OCI-LY3 (cell line): ENCODE results near the gene ZXDC.

ENCODE experiments used
- CTCF ChIP-seq: fragments of 200-600, 300-600 bp; sonication (generic); IDR thresholded peaks from 2 replicates; pipeline ENCODE4 v1.5.1; 2014; ENCODE audit warnings: antibody characterized with exemption, low read length, low read depth
- EZH2phosphoT487 ChIP-seq: fragments of 200-600 bp; shearing (Covaris generic); IDR thresholded peaks from 2 replicates; pipeline ENCODE4 v1.6.1; 2018; ENCODE audit warnings: antibody characterized with exemption, mixed run types, low read depth

GRCh38 chr3:126495786-126496185 is 20.1 kb upstream of the ZXDC start:
- TF ChIP-seq CTCF: no peak
- no peak for TF ChIP-seq EZH2phosphoT487
